KMS-11 (cell line): ENCODE results near the gene CLUH.
"Not testable (repeated sequence)": the region's sequence is repeated elsewhere in the genome, so short reads cannot be mapped to it uniquely, and the experiment has no call there.

Source experiments
- H2AFZ ChIP-seq: fragments of 200-600 bp; sonication (generic); 2 replicates; pipeline ENCODE4 v1.6.1; 2016; ENCODE audit warnings: antibody characterized with exemption, mixed run types, low read depth
- H3K27ac ChIP-seq: fragments of 200-600 bp; sonication (generic); 2 replicates; pipeline ENCODE4 v1.6.1; 2016; ENCODE audit warnings: mild to moderate bottlenecking, mixed run types
- H3K27me3 ChIP-seq: fragments of 200-600 bp; sonication (generic); 2 replicates; pipeline ENCODE4 v1.6.1; 2017; ENCODE audit warnings: mild to moderate bottlenecking, low read depth, mixed run types, moderate library complexity; ENCODE audit not compliant: insufficient read depth
- H3K36me3 ChIP-seq: fragments of 200-600 bp; sonication (generic); 2 replicates; pipeline ENCODE4 v1.6.1; 2017; ENCODE audit warnings: mild to moderate bottlenecking, mixed run types; ENCODE audit not compliant: insufficient read depth
- H3K4me1 ChIP-seq: fragments of 200-600 bp; sonication (generic); 2 replicates; pipeline ENCODE4 v1.6.1; 2016; ENCODE audit warnings: mild to moderate bottlenecking, low read depth, mixed run types; ENCODE audit not compliant: poor library complexity, severe bottlenecking
- H3K4me2 ChIP-seq: fragments of 200-600 bp; sonication (generic); 2 replicates; pipeline ENCODE4 v1.7.0; 2016; ENCODE audit warnings: mild to moderate bottlenecking, mixed run types
- H3K4me3 ChIP-seq: fragments of 200-600 bp; sonication (generic); IDR thresholded peaks from 2 replicates; pipeline ENCODE4 v1.6.1; 2017; ENCODE audit warnings: low read depth, low read length, mixed read lengths; ENCODE audit not compliant: insufficient read depth
- H3K79me2 ChIP-seq: fragments of 200-600 bp; sonication (generic); 2 replicates; pipeline ENCODE4 v1.6.1; 2016; ENCODE audit warnings: low read depth, mixed run types; ENCODE audit not compliant: insufficient read depth
- H3K9ac ChIP-seq: fragments of 200-600 bp; sonication (generic); 2 replicates; pipeline ENCODE4 v1.6.1; 2016; ENCODE audit warnings: mild to moderate bottlenecking, mixed run types
- H4K20me1 ChIP-seq: fragments of 200-600 bp; sonication (generic); 2 replicates; pipeline ENCODE4 v1.6.1; 2016; ENCODE audit warnings: mild to moderate bottlenecking, mixed run types; ENCODE audit not compliant: insufficient read depth
- TF ChIP-seq, protein P1 (sequence below): fragments of 200-600 bp; sonication (generic); conservative IDR thresholded peaks from 2 replicates; pipeline ENCODE4 v1.6.1; 2017; ENCODE audit warnings: low read depth, mild to moderate bottlenecking, antibody characterized with exemption, low read length, moderate library complexity, mixed read lengths

CLUH gene

DNA sequence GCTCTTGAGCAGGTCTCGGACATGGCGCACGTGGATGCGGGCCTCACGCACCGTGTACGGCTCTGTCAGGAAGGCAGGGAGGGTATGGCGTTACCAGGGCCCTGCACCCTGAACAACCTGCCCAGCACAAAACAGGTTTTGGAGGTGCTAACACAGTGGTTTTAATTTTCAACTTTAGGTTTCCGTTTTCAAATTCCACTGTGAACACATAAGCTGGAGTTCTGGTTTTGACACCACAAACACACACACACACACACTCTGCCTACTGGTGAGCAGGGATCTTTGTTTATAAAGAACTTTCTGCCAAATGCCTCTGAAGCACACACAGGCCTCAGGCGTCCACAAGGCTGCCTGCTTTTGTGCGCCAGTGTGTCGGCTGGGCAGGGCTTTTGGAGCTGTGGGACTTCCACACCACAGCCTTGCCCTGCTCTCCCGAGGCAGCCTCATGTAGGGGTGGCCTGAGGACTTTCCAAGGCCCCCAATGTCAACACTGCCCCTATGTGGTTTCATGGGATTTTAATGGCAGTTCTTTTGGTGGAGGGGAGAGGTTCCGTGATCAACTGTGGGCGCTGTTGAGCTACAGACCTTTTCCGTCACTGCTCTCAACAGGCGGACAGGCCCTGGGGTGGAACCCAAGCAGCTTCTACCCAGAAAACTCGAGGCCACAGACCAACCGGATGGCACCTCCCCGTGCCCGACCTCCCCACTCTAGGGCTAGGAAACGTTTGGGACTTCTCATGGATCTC is 9.4 kb downstream of the CLUH start:
- TF ChIP-seq, protein P1, sequence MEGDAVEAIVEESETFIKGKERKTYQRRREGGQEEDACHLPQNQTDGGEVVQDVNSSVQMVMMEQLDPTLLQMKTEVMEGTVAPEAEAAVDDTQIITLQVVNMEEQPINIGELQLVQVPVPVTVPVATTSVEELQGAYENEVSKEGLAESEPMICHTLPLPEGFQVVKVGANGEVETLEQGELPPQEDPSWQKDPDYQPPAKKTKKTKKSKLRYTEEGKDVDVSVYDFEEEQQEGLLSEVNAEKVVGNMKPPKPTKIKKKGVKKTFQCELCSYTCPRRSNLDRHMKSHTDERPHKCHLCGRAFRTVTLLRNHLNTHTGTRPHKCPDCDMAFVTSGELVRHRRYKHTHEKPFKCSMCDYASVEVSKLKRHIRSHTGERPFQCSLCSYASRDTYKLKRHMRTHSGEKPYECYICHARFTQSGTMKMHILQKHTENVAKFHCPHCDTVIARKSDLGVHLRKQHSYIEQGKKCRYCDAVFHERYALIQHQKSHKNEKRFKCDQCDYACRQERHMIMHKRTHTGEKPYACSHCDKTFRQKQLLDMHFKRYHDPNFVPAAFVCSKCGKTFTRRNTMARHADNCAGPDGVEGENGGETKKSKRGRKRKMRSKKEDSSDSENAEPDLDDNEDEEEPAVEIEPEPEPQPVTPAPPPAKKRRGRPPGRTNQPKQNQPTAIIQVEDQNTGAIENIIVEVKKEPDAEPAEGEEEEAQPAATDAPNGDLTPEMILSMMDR: no peak
- H3K27ac ChIP-seq: no peak overlapping the region
- H3K9ac ChIP-seq: no peak overlapping the region

DNA sequence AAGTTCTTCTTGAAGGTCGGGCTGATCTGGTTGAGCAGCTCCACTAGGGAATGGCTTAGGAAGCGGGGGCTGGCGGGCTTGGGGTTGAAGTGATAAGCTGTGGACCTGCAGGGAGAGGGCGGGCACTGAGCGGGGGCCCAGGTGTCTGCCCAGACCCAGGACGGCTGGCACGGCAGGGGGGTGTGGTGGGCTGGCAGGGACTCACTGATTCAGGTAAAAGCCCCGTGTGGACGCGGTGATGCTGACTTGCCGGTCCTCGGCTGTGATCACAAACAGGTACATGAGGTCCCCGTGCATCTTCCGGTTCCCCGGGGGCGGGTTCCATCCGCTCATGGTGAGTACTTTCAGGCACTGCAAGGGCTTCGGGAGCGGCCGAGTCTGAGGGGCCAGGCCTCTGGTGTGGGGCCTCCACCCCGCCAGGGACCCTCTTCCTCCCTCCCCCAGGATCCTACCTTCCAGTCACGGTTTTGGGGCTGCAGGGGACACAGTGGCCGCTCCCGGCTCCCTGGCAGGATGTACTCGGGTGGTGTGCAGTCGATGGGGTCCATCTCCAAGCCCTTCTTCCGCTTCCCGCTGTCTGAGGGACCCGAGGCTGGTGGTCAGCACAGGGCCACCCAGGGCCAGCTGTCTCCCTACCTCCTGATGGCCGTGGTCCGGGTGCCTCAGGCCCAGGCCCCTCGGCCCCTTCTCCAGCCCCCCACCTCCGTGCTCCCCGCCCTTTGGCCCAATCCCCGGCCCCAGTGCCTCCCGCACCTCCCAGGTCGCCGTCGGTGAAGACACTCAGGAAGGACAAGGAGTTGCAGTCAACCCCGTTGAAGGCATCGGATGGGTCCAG is 10.2 kb downstream of the CLUH start:
- Histone ChIP-seq H2AFZ (no peak overlapping the region), H3K27ac (no peak overlapping the region), H3K36me3 (no peaks in the 10 kb centered on the region; the same call in 1 of the 2 replicates), H3K4me1 (no peaks in the 10 kb centered on the region), H3K4me3 (no peak overlapping the region), H3K79me2 (peaks cover 9% of the 10 kb centered on the region), H3K27me3 (no peaks in the 10 kb centered on the region), H3K9ac (no peak overlapping the region), H4K20me1 (0 out of 2 replicates have a peak, but pooled peaks cover 9% of the 10 kb centered on the region), H3K4me2 (no peak overlapping the region)
- TF ChIP-seq, protein P1: no peak

More for the DNA sequence above, 9.4 kb downstream of the CLUH start:
- Histone ChIP-seq H3K27me3 (no peaks in the 10 kb centered on the region), H3K4me2 (no peak overlapping the region), H2AFZ (no peak overlapping the region), H3K4me3 (no peak overlapping the region), H3K36me3 (no peaks in the 10 kb centered on the region; the same call in 1 of the 2 replicates), H3K79me2 (peaks cover 17% of the 10 kb centered on the region), H4K20me1 (0 out of 2 replicates have a peak, but pooled peaks cover 9% of the 10 kb centered on the region), H3K4me1 (no peaks in the 10 kb centered on the region)

DNA sequence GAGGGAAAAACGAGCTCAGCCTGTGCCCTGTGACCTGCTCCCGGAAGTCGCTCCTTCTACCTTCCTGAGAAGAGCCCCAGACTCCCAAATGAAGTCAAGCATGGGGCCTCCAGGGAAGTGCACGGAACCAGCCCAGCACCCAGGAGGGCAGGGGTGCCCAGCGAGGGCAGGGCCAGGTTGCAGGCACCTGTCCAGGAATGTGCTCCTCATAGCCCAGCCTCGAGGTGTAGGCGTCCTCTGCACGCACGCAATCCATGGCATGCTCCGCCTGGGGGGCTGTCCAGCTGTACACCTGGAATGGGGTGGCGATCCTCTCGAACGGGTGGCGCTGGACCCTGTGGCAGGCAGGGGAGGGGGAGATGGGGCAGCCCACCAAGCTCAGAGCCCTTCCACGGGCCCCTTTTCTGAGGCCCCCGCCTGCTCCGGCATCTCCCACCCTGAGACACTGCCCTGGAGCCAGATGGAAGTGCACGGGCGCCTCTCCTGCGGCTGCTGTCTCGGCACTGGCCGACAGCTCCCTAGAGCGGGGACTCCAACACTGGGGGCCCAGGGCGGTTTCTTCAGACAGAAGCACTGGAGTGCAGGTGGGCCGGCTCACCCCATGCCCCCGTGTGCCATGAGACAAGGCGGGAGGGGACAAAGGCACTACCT is 10.9 kb downstream of the CLUH start:
- no peak overlapping the region for H3K4me2 ChIP-seq
- H3K9ac ChIP-seq: no peak overlapping the region
- no peaks in the 10 kb centered on the region; the same call in 1 of the 2 replicates for H3K36me3 ChIP-seq
- H3K4me3 ChIP-seq: no peak overlapping the region
- H4K20me1 ChIP-seq: 0 out of 2 replicates have a peak, but pooled peaks cover 8% of the 10 kb centered on the region
- H3K27ac ChIP-seq: no peak overlapping the region
- TF ChIP-seq, protein P1: no peak
- no peak overlapping the region for H2AFZ ChIP-seq
- H3K4me1 ChIP-seq: no peaks in the 10 kb centered on the region
- H3K79me2 ChIP-seq: peaks cover 1% of the 10 kb centered on the region; the same call in 1 of the 2 replicates
- H3K27me3 ChIP-seq: no peaks in the 10 kb centered on the region

DNA sequence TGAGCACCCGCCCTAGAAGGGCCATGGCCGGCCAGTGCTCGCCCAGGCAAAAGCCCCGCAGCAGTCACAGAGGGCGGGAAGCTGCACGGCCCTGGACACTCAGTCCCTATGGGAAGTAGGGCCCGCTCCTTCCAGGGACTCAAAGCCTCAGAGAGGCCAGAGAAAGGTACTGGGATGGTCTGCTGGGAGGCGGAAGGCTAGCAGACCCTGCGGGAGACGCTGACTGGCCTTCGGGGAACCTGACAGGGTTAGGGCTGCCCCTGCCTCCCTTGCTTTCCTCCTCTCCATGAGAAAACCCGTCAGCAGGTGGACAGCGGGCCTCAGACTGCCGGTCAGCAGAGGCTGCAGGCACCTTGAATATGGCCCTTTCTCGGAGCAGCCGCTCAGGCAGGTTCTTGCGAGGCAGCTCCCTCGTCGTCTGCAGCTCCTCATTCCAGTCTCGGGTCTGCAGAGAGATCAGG is 11.5 kb downstream of the CLUH start:
- no peak overlapping the region for H3K27ac ChIP-seq
- H3K4me1 ChIP-seq: no peaks in the 10 kb centered on the region
- H3K4me2 ChIP-seq: no peak overlapping the region
- no peak overlapping the region for H3K4me3 ChIP-seq
- no peak overlapping the region for H3K9ac ChIP-seq
- 0 out of 2 replicates have a peak, but pooled peaks cover 3% of the 10 kb centered on the region for H4K20me1 ChIP-seq
- no peaks in the 10 kb centered on the region for H3K27me3 ChIP-seq
- no peaks in the 10 kb centered on the region; the same call in 1 of the 2 replicates for H3K36me3 ChIP-seq
- TF ChIP-seq, protein P1: no peak
- H2AFZ ChIP-seq: no peak overlapping the region
- no peaks in the 10 kb centered on the region for H3K79me2 ChIP-seq

DNA sequence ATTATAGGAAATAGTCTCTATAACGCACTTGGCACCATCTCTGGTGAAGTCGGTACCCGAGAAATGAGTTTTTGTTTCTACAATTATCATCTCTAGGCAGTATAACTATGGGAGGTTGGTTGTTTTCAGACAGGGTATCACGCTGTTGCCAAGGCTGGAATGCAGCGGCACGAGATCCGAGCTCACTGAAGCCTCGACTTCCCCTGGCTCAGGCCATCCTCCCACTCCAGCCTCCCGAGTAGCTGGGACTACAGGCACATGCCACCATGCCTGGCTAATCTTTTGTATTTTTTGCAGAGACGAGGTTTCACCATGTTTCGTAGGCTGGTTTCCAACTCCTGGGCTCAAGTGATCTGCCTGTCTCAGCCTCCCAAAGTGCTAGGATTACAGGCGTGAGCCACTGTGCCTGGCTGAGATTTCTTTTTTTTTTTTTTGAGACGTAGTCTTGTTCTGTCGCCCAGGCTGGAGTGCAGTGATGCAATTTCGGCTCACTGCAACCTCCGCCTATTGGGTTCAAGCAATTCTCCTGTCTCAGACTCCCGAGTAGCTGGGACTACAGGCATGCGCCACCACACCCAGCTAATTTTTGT is 12.3 kb downstream of the CLUH start:
- H3K27me3 ChIP-seq, H3K4me2 ChIP-seq, H3K4me3 ChIP-seq, H3K4me1 ChIP-seq, H2AFZ ChIP-seq, H4K20me1 ChIP-seq, H3K36me3 ChIP-seq, H3K79me2 ChIP-seq, H3K27ac ChIP-seq, H3K9ac ChIP-seq: not testable (repeated sequence)
